Prostate gland (tissue), 2 donors: ENCODE results near the gene OR2J1. TPM values are rescaled to one million over a fixed set of nuclear protein-coding genes. Genes with fewer than 3 reads are reported as not detected.

Experiments used
- DNase-seq: peaks from one replicate; pipeline ENCODE4 v3.0.0-alpha.2; 2019; ENCODE audit warnings: low spot score
- H3K27ac ChIP-seq, 2 donors: fragments of 200-600 bp; sonication (generic); 2 replicates each; pipeline ENCODE4 v1.5.1; 2017 to 2019
- H3K27me3 ChIP-seq: fragments of 200-600 bp; sonication (generic); replicated peaks from 2 replicates; pipeline ENCODE4 v1.5.1; 2019; ENCODE audit not compliant: insufficient read depth
- H3K36me3 ChIP-seq, 2 donors: fragments of 200-600 bp; sonication (generic); 1 replicate in 1 of 2; 2 replicates in 1 of 2; pipeline versions ENCODE4 v1.5.1 to v1.8.1; 2017 to 2019
- H3K4me1 ChIP-seq: fragments of 200-600 bp; sonication (generic); replicated peaks from 2 replicates; pipeline ENCODE4 v1.5.1; 2019
- H3K4me3 ChIP-seq, 2 donors: fragments of 200-600 bp; sonication (generic); 2 replicates each; pipeline ENCODE4 v1.5.1; 2017 to 2019
- H3K9me3 ChIP-seq: fragments of 200-600 bp; sonication (generic); 2 replicates; pipeline ENCODE4 v1.5.1; 2017
- CTCF ChIP-seq, 4 experiments: fragments of 200-600 bp in 2 of 4; fragments of 450-650 bp in 2 of 4; sonication (generic) in 2 of 4; IDR thresholded peaks; 1 replicate in 3 of 4; 2 replicates in 1 of 4; pipeline ENCODE4 v1.5.1; 2016 to 2019; ENCODE audit warnings: antibody characterized with exemption in 4 of 4, mild to moderate bottlenecking in 2 of 4, moderate library complexity in 2 of 4
- POLR2A ChIP-seq: fragments of 450-650 bp; IDR thresholded peaks from one replicate; pipeline ENCODE4 v1.6.1; 2016; ENCODE audit warnings: antibody characterized with exemption, mild to moderate bottlenecking
- POLR2AphosphoS5 ChIP-seq: sonication (generic); formaldehyde crosslinking; IDR thresholded peaks from one replicate; pipeline ENCODE4 v1.6.1; 2017; ENCODE audit warnings: antibody characterized with exemption
- WGBS: methylation state at CpG from one replicate; pipeline ENCODE4 v1.1.5; 2018; 5-methylcytosine and 5-hydroxymethylcytosine counted together
- intact Hi-C: fragments of 100-400 bp; cut with DNase I; formaldehyde crosslinking; loops from one replicate; pipeline ENCODE4 v1.14.2; 2022
- total RNA-seq, 2 donors: library from RNA; depleted of rRNA; stranded (reverse); fragments of >200 nt; gene quantifications; one replicate each; pipeline ENCODE4 v1.1.0, GENCODE V29; 2016

Gene OR2J1
- total RNA-seq, result under 1 TPM in 1 of 2 donors, not detected in 1; 0.68 TPM

- WGBS, result 55% methylated on average over 3 of the region's 3 CpGs
These were observed at the start of gene OR2J1 for GRCh38 chr6:29099190-29099589. TSS of gene OR2J1 (plus strand) at chr6:29099490. CDS start at chr6:29100943, 1,453 bp downstream.

GRCh38 chr6:29051680-29052079 is 47.6 kb upstream of the OR2J1 start:
- Histone ChIP-seq H3K36me3 (no peaks in the 10 kb centered on the region), H3K4me3 (no peak overlapping the region), H3K27ac (no peak overlapping the region), H3K27me3 (no peaks in the 10 kb centered on the region), H3K4me1 (no peaks in the 10 kb centered on the region), H3K9me3 (no peaks in the 10 kb centered on the region)
- intact Hi-C loops, result no loop called here
- TF ChIP-seq POLR2AphosphoS5 (no peak), POLR2A (no peak), CTCF (IDR thresholded peaks at IDR 0.05) (no peak)
- no peak for DNase-seq
- WGBS, result 88% methylated on average over 3 of the region's 3 CpGs

More at GRCh38 chr6:29099190-29099589, at the start of gene OR2J1:
- TF ChIP-seq POLR2AphosphoS5 (no peak), POLR2A (no peak), CTCF (IDR thresholded peaks at IDR 0.05) (no peak)
- Histone ChIP-seq H3K27me3 (no peaks in the 10 kb centered on the region), H3K4me3 (no peak within 1 kb of the TSS), H3K9me3 (no peaks in the 10 kb centered on the region), H3K4me1 (no peaks in the 10 kb centered on the region), H3K27ac (no peak within 1 kb of the TSS), H3K36me3 (no peaks in the 10 kb centered on the region)
- intact Hi-C loops, result no loop called here
- no peak for DNase-seq

- 47% methylated on average over 9 of the region's 9 CpGs for WGBS
- Histone ChIP-seq H3K4me3 (no peak overlapping the region), H3K36me3 (no peaks in the 10 kb centered on the region), H3K4me1 (no peaks in the 10 kb centered on the region), H3K9me3 (no peaks in the 10 kb centered on the region), H3K27ac (no peak overlapping the region), H3K27me3 (no peaks in the 10 kb centered on the region)
- intact Hi-C loops, result no loop called here
- DNase-seq, result no peak
- TF ChIP-seq POLR2AphosphoS5 (no peak), POLR2A (no peak), CTCF (IDR thresholded peaks at IDR 0.05) (peak in 1 of 4 experiments; percentile 25)
These were observed 27.2 kb upstream of the OR2J1 start for GRCh38 chr6:29071831-29072723.

GRCh38 chr6:29079203-29079602 is 20.1 kb upstream of the OR2J1 start:
- no peak overlapping the region for H3K4me3 ChIP-seq
- H3K27ac ChIP-seq, result no peak overlapping the region
- DNase-seq, result no peak
- TF ChIP-seq POLR2AphosphoS5 (no peak), CTCF (IDR thresholded peaks at IDR 0.05) (no peak), POLR2A (no peak)
- H3K36me3 ChIP-seq, result no peaks in the 10 kb centered on the region
- intact Hi-C loops, result no loop called here
- H3K9me3 ChIP-seq, result no peaks in the 10 kb centered on the region
- 94% methylated on average over 1 of the region's 1 CpG for WGBS
- no peaks in the 10 kb centered on the region for H3K4me1 ChIP-seq
- no peaks in the 10 kb centered on the region for H3K27me3 ChIP-seq

GRCh38 chr6:29081312-29081711 is 18.0 kb upstream of the OR2J1 start:
- TF ChIP-seq POLR2A (no peak), POLR2AphosphoS5 (no peak), CTCF (IDR thresholded peaks at IDR 0.05) (no peak)
- H3K27ac ChIP-seq, result no peak overlapping the region
- intact Hi-C loops, result no loop called here
- H3K9me3 ChIP-seq, result no peaks in the 10 kb centered on the region
- H3K4me1 ChIP-seq, result no peaks in the 10 kb centered on the region
- no peak for DNase-seq
- H3K4me3 ChIP-seq, result no peak overlapping the region
- H3K27me3 ChIP-seq, result no peaks in the 10 kb centered on the region
- H3K36me3 ChIP-seq, result no peaks in the 10 kb centered on the region
